Peyer's patch (tissue), 4 donors: Measurements from ENCODE around the gene MXRA8. TPM values are rescaled to one million over a fixed set of nuclear protein-coding genes. Genes with fewer than 3 reads are reported as not detected.

ENCODE experiments used
- DNase-seq, 3 donors: peaks; one replicate each; pipeline ENCODE4 v3.0.0-alpha.2; 2017 to 2019
- H3K27ac ChIP-seq, 4 donors: fragments of 200-600 bp; sonication (generic); one replicate each; pipeline ENCODE4 v1.5.1; 2016 to 2019
- H3K27me3 ChIP-seq, 2 donors: fragments of 200-600 bp; sonication (generic); one replicate each; pipeline ENCODE4 v1.5.1; 2019
- H3K36me3 ChIP-seq, 3 donors: fragments of 200-600 bp; sonication (generic); one replicate each; pipeline ENCODE4 v1.5.1; 2016 to 2019
- H3K4me1 ChIP-seq, 4 donors: fragments of 200-600 bp; sonication (generic); one replicate each; pipeline ENCODE4 v1.5.1; 2016 to 2019
- H3K4me3 ChIP-seq, 4 donors: fragments of 200-600 bp; sonication (generic); 1 replicate in 3 of 4; 2 replicates in 1 of 4; pipeline ENCODE4 v1.5.1; 2016 to 2019; ENCODE audit warnings: mild to moderate bottlenecking in 1 of 4
- H3K9me3 ChIP-seq, 4 donors: fragments of 200-600 bp; sonication (generic); one replicate each; pipeline ENCODE4 v1.5.1; 2016 to 2019; ENCODE audit warnings: mild to moderate bottlenecking in 1 of 4
- POLR2A ChIP-seq, 2 donors: fragments of 450-650 bp; IDR thresholded peaks; one replicate each; pipeline ENCODE4 v1.5.1; 2017; ENCODE audit warnings: antibody characterized with exemption in 2 of 2, mild to moderate bottlenecking in 2 of 2, moderate library complexity in 2 of 2
- total RNA-seq, 4 donors: library from RNA; depleted of rRNA; stranded (reverse); fragments of >200 nt; gene quantifications; one replicate each; pipeline ENCODE4 v1.1.0, GENCODE V29; 2016
- TF ChIP-seq, protein P1 (sequence below), 6 experiments: fragments of 450-650 bp in 4 of 6; fragments of 200-600 bp in 2 of 6; sonication (generic) in 1 of 6; IDR thresholded peaks; one replicate each; pipeline ENCODE4 v1.5.1; 2017 to 2019; ENCODE audit warnings: antibody characterized with exemption in 6 of 6, mild to moderate bottlenecking in 3 of 6, moderate library complexity in 1 of 6

Gene MXRA8
- total RNA-seq, 4 donors from 2014 or later, result 11.7 to 56.1 (median 35.6) TPM

DNA sequence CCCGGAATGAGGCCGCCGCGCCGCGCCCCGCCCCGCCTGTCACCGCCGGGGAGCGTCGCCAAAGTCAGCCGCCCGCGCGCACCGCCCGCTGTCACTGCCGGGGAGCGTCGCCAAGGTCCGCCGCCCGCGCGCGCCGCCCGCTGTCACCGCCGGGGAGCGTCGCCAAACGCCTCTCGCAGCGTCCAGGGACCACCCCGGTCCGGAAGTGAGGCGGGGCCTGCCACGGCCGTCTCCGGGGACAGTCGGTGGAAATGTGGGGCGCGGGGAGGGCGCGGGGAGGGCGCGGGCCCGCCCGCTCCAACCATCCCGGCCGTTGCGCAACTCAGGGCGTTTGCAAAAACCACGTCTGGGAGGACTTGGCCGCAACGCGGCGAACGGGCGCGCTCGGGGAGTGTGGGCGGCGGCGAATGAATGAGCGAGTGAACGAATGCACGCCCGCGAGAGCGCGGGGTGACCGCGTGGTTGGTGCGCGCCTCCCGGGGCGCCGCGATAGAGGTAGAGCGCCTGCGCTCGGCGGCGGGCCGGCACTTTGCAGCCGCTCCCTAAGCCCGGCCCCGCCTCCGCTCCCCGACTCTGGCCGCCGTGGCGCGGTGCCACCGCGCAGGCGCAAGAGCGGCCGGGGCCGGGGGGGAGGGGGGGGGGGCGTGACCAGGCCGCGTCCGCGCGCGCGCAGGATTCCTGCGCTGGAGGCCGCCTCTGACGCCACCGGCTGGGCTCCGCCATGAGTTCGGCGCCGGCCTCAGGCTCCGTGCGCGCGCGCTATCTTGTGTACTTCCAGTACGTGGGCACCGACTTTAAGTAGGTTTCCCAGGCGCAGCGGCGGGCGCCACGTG is 50.2 kb downstream of the MXRA8 start, which contains the start of the genes ACAP3 and PUSL1:
TSS of gene ACAP3 (minus strand) at position 8 of the 833 bp plus-strand sequence. CDS start 115 bp downstream, outside the sequence.
TSS of gene PUSL1 (plus strand) at position 675 of the 833 bp plus-strand sequence. CDS start at position 722, 47 bp downstream.
- Histone ChIP-seq H3K27me3 (no peaks in the 10 kb centered on the region), H3K4me1 (peaks cover 12 to 54% (median 38%) of the 10 kb centered on the region in 4 donors), H3K36me3 (peaks cover 0 to 31% (median 0%) of the 10 kb centered on the region in 3 donors), H3K27ac (peak within 1 kb of the TSS; percentile 89 to 94 (median 92)), H3K9me3 (no peaks in the 10 kb centered on the region), H3K4me3 (peak within 1 kb of the TSS; percentile 77 to 96 (median 83))
- peak; percentile 86 to 94 (median 92) for DNase-seq
- peak in 1 of 2 donors; percentile 13 for TF ChIP-seq POLR2A (IDR thresholded peaks at IDR 0.05)
- TF ChIP-seq, protein P1, sequence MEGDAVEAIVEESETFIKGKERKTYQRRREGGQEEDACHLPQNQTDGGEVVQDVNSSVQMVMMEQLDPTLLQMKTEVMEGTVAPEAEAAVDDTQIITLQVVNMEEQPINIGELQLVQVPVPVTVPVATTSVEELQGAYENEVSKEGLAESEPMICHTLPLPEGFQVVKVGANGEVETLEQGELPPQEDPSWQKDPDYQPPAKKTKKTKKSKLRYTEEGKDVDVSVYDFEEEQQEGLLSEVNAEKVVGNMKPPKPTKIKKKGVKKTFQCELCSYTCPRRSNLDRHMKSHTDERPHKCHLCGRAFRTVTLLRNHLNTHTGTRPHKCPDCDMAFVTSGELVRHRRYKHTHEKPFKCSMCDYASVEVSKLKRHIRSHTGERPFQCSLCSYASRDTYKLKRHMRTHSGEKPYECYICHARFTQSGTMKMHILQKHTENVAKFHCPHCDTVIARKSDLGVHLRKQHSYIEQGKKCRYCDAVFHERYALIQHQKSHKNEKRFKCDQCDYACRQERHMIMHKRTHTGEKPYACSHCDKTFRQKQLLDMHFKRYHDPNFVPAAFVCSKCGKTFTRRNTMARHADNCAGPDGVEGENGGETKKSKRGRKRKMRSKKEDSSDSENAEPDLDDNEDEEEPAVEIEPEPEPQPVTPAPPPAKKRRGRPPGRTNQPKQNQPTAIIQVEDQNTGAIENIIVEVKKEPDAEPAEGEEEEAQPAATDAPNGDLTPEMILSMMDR (IDR thresholded peaks at IDR 0.05), result peak in 3 of 6 experiments; percentile 18 to 32 (median 25)

DNA sequence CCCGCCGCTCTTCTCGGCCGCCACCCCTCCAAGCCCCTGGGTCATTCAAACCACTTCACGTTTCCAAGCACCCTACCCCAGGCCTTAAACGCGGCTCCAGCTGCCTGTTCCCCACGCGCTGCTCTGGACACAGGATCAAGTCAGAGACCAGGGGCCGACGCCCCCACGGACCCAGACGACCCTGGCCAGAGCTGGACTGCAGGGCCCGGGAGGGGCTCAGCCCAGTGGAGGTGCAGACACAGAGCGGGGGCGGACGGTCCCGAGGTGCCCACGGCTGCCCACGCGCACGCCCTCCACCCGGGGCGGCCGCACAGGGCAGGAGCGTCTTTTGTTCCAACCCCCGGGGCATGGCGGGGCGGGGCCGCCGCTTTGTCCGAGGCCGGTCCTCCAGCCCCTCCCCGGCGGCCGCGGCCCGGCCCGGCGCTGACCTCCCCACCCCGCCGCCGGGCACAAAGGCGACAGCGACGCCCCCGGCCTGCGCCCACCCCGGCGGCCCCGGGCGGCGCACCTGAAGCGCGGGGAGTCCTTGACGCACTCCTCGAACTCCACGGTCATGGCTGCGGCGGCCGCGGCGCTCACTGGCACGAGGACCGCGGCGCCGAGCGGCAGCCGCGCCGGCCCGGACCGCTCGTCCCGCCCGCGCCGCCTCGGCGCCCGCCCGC is 51.0 kb downstream of the MXRA8 start:
- H3K4me1 ChIP-seq, result peaks cover 12 to 54% (median 38%) of the 10 kb centered on the region in 4 donors
- peaks cover 0 to 23% (median 0%) of the 10 kb centered on the region in 3 donors for H3K36me3 ChIP-seq
- H3K27ac ChIP-seq, result peak overlapping the region; percentile 89 to 94 (median 92)
- H3K4me3 ChIP-seq, result peak overlapping the region; percentile 77 to 96 (median 83)
- H3K9me3 ChIP-seq, result no peaks in the 10 kb centered on the region
- DNase-seq, result peak in 1 of 3 donors; percentile 73
- TF ChIP-seq POLR2A (IDR thresholded peaks at IDR 0.05), result peak in 1 of 2 donors; percentile 48
- TF ChIP-seq, protein P1 (IDR thresholded peaks at IDR 0.05), result no peak
- no peaks in the 10 kb centered on the region for H3K27me3 ChIP-seq

DNA sequence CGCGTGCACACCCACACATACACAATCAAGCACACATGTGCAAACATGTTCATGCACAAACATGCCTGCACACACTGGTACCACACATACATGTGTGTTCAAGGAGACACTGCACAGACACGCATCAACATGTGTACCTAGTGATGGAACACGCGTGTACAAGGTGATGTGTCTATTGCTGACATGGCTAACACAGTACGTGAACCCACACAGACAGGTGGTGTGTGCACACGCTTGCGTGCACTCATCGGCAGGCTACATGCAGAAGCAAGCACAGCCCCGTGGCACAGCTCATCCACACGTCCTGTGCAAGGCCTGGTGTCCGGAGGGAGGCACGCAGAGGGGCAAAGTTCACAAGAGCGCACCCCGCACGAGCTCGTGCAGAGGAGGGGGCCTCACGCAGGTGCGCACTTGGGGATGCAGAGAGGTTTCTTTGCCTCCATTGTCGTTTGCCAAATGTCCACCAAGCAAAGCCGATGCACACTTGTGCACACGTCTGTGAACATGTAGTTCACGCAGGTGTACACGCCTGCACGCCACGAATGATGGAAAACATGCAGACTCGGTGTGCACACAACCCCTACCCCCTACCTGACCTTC is 51.6 kb downstream of the MXRA8 start:
- TF ChIP-seq, protein P1 (IDR thresholded peaks at IDR 0.05), result no peak
- no peak for TF ChIP-seq POLR2A (IDR thresholded peaks at IDR 0.05)
- H3K27ac ChIP-seq, result peak overlapping the region; percentile 89 to 94 (median 92)
- DNase-seq, result peak in 1 of 3 donors; percentile 63

DNA sequence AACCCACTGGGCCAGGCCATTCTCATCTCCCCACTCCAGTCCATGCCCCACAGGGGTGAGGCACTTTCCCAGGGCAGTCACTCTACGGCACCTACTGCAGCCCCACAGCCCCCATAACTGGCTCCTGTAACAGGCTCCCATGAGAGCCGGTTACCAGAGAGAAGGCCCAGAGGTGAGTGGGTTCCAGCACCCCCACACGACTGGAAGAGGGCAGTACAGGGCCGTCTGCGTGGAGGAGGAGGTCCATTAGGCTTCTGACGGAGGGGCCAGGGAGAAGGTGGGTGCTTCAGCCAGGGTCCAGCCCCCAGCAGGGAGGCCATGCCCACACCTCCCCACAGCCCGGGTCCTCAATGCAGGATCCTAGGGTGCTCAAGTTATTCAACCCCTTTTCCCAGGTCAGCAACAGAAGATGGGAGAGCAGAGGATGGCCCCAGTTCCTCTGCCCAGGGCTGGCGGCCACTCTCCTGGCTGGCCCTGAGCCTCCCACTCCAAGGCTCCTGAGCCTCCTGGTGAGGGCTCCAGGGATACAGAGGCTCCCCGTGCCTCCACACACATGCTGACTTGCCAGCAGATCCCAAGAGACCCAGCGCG is 52.2 kb downstream of the MXRA8 start:
- TF ChIP-seq POLR2A (IDR thresholded peaks at IDR 0.05), result no peak
- TF ChIP-seq, protein P1 (IDR thresholded peaks at IDR 0.05), result no peak
- H3K36me3 ChIP-seq, result peaks cover 0 to 11% (median 0%) of the 10 kb centered on the region in 3 donors
- peak overlapping the region; percentile 32 to 96 (median 78) for H3K4me3 ChIP-seq
- peaks cover 12 to 54% (median 38%) of the 10 kb centered on the region in 4 donors for H3K4me1 ChIP-seq
- peak overlapping the region; percentile 69 to 94 (median 78) for H3K27ac ChIP-seq
- H3K27me3 ChIP-seq, result no peaks in the 10 kb centered on the region
- no peak for DNase-seq
- H3K9me3 ChIP-seq, result no peaks in the 10 kb centered on the region

More for the DNA sequence above, 51.6 kb downstream of the MXRA8 start:
- Histone ChIP-seq H3K4me3 (peak overlapping the region; percentile 77 to 96 (median 83)), H3K27me3 (no peaks in the 10 kb centered on the region), H3K9me3 (no peaks in the 10 kb centered on the region), H3K4me1 (peaks cover 12 to 54% (median 38%) of the 10 kb centered on the region in 4 donors), H3K36me3 (peaks cover 0 to 17% (median 0%) of the 10 kb centered on the region in 3 donors)
